Ovary (tissue), 3 donors: ENCODE data around the gene NHS.

ENCODE experiments used
- CTCF ChIP-seq, 3 donors: fragments of 450-650 bp in 2 of 3; fragments of 200-600 bp in 1 of 3; IDR thresholded peaks; one replicate each; pipeline versions ENCODE4 v1.5.1 to v1.8.0; 2016 to 2022; ENCODE audit warnings: antibody characterized with exemption in 3 of 3, mild to moderate bottlenecking in 1 of 3
- POLR2A ChIP-seq: fragments of 450-650 bp; IDR thresholded peaks from one replicate; pipeline ENCODE4 v1.6.1; 2017; ENCODE audit warnings: antibody characterized with exemption, mild to moderate bottlenecking, moderate library complexity
- donor health status: DM: no; HTN: no; CAD: no.

- TF ChIP-seq CTCF (IDR thresholded peaks at IDR 0.05), result no peak
- no peak for TF ChIP-seq POLR2A
These were observed 361.5 kb downstream of the NHS start for GRCh38 chrX:17736478-17736855.
